NCI-H2107 (cell line): ENCODE measurements around the gene OLFML2A.
"Not testable (repeated sequence)": the region's sequence is repeated elsewhere in the genome, so short reads cannot be mapped to it uniquely, and the experiment has no call there.

Experiments used
- DNase-seq: peaks from one replicate; lab custom pipeline; 2025; lab: John Stamatoyannopoulos, UW

The OLFML2A gene

GRCh38 chr9:124776954-124777648 is at the start of gene OLFML2A:
Gene OLFML2A (plus strand): TSS chr9:124777133. CDS start chr9:124777271, 138 bp downstream.
- DNase-seq = no peak

DNA sequence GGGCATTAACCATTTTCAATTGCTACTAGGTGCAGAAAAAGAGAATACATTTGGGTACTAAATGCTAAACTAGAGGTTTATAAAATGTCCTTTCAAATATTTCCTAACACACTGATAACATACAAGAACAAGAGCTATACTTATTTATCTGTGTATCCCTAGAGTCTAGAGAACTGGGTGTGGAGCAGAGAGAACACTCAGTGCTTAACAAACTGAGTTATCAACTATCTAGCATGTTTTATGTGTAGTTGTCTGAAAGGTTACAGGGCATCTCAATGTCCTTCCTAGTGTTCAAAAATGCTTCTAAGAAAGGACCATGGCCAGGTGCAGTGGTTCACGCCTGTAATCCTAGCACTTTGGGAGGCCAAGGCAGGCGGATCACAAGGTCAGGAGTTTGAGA is 46.2 kb upstream of the OLFML2A start:
- DNase-seq = no peak

DNA sequence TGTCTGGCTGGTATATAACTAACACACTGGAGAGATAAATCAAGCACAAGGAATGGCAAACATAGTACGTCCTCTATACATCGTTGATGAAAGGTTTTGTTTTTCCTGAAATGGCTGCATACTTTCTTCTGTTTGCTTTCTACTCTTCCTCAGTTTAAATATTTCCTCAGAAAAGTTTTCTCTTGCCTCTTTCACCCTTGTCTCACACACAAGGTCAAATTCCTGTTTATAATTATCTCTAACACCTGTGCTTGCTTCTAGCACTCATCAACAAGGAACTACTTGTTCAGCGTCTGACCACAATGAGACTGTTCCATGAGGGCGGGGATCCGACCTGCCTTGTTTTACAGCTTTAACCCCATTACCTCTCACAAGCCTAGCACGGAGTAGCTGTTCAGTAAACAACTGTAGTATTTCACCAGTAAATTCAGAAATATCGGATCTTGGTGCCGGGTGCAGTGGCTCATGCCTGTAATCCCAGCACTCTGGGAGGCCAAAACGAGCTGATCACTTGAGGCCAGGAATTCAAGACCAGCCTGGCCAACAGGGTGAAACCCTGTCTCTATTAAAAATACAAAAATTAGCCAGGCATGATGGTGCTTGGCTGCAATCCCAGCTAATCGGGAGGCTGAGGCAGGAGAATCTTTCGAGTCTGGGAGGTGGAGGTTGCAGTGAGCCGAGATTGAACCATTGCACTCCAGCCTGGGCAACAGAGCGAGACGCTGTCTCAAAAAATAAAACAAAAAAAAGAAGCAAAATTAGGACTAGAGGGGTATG is 42.8 kb upstream of the OLFML2A start:
- DNase-seq = peak; percentile 9

GRCh38 chr9:124734741-124735083 is 42.2 kb upstream of the OLFML2A start:
- DNase-seq = not testable (repeated sequence)

- DNase-seq = no peak
These were observed 41.8 kb upstream of the OLFML2A start for GRCh38 chr9:124735121-124735520.

DNA sequence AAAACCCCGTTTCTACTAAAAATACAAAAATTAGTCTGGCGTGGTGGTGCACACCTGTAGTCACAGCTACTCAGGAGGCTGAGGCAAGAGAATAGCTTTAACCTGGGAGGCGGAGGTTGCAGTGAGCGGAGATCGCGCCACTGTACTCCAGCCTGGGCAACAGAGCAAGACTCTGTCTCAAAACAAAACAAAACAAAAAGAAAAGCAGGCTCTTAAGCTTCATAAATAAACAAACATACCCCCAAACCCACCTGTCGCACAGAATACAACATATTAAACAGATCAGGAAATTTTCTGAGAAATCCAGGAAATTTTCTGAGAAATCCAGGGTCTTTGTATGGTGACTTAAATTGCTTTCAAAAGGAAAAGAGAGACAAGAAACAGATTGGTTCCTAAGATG is 38.9 kb upstream of the OLFML2A start:
- not testable (repeated sequence) for DNase-seq

GRCh38 chr9:124739360-124739759 is 37.6 kb upstream of the OLFML2A start:
- no peak for DNase-seq

DNA sequence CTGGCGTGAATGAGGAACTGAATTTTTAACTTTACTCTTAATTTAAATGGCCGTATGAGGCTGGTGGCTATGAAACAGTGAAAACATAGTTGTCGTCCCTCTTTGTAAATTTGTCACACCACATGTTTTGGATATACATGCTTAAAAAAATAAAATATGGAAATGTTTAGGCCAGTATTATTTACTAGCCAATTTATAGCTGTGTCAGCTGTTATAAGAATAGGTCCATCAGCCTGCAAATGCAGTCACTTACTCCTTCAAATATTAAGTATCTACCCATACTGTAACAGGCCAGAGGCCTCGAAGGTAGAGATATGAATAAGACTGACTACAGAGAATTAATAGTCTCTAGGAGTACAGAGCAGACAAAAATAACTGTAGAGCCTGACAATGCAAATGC is 35.8 kb upstream of the OLFML2A start:
- no peak for DNase-seq

DNA sequence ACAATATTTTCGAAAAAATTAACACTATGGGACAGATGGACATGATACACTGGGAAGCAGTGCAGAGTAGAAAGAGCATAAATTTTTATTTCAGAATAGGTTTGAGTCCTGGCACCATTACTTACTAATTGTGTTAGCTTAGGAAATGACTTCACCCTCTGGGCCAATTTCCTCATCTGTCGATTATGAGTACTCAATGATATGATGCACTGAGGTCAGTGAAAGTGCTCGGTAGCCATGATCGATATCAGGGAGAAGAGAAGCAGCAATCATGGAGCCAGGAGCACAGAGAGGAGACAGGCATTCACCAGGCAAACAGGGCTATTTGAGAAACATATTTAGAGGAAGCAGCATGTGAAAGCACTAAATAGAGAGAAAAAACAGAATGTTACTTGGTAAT is 35.3 kb upstream of the OLFML2A start:
- no peak for DNase-seq

- peak; percentile 13 for DNase-seq
These were observed 34.0 kb upstream of the OLFML2A start for GRCh38 chr9:124742940-124743339.

- DNase-seq = no peak
These were observed 33.1 kb upstream of the OLFML2A start for GRCh38 chr9:124743686-124744348.

GRCh38 chr9:124747065-124747464 is 29.9 kb upstream of the OLFML2A start:
- no peak for DNase-seq

DNA sequence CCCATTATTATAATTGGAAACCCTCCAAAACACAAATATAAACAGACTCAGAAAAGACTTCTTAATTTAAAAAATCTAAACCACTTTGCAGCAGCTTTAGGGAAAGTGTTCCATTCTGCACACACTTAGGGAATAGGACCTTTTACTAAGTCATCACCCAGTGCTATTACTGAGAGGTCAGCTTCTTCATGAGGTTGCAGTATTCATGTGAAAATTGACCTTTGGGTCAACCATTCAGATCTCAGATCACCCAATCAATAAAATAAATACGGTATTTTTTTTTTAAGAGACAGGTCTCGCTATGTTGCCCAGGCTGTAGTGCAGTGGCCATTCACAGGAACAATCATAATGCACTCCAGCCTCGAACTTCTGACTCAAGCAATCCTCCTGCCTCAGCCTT is 27.6 kb upstream of the OLFML2A start:
- DNase-seq = no peak

DNA sequence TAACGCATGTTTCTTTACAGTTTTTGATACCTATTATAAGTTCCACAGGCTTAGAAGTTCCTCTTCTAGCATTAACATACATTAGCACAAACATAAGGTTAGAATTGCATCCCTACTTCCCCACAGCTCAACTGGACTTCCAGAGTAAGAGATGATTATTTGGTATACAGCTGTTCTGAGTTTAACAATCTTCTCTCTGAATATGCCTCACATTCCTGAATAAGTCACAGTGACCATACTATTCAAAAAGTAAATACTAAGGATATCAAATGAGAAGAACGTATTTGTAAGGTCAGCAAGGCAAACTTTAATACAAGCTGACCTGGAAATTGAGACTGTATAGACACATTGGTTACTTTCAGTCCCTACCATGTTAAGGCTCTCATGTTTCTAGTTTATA is 27.2 kb upstream of the OLFML2A start:
- DNase-seq = no peak

DNA sequence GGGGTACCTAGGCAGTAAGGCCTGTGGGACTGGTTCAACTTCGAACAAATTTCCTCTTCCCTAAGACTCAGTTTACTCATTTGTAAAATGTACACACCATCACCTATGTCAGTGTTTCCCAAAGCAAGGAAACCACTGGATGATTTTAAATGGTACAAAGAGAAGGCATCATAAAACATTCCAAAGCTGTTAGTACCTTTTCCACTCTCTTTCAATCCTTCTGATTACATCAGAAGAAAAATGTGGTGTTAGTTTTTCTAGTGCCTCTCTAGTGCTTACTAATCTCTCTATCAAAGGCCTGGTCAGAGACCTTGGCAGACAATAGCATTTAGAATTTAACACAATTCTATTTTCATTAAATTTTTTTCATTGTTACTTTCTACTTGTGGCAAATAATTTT is 24.0 kb upstream of the OLFML2A start:
- no peak for DNase-seq

DNA sequence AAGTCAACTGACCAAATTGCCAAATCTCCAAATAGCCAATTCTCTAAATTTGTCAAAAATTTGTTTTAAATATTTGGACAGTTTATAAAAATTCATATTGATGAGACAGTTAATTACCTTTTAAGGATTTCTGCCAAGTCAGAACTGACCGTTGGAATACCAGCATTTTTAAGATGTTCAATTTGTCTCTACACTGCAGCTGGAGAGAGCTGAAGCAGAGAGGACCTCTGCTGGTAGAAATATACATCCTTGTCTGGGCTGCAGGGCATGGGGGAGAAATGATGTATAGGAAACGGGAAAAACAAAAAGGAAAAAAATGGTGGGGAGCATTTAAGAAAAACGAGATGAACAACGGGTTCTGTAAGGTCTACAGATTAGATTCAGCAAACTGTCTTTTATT is 22.6 kb upstream of the OLFML2A start:
- DNase-seq = no peak

DNA sequence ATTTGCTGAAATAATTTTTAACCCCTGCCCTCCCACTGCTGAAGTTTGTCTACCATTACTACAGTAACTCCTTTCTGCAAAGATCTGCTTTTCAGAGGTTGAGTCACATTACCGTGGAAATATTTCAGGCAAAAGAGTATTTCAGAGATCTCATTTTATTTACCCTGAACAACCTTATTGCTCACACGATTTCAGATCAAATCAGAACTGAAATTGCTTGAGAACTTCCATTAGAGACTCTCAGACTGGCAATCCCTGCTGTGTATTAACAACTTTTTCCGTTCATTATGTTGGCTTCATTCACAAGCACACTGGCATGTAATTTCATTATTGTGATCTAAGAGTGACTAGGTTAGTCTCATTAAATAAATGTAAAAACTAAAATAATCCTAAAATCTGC is 21.9 kb upstream of the OLFML2A start:
- no peak for DNase-seq

DNA sequence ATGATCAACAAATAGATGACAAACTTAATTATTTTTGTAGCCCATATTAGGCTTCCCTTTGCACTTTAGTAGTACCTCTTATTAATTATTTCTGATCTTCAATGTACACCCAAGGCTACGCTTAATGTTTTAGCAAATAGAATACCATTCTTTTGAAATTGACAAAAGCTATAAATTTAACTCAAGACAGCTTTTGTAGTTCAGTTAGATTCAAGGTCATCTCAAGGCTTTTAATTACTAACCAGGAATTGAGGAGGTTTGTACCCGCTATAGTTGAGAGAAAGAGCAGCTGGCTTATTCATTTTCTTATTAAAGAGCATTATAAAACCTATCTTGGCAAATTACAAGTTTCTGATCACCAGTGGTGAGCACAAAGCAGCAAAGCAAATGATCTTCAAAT is 20.9 kb upstream of the OLFML2A start:
- DNase-seq = no peak

DNA sequence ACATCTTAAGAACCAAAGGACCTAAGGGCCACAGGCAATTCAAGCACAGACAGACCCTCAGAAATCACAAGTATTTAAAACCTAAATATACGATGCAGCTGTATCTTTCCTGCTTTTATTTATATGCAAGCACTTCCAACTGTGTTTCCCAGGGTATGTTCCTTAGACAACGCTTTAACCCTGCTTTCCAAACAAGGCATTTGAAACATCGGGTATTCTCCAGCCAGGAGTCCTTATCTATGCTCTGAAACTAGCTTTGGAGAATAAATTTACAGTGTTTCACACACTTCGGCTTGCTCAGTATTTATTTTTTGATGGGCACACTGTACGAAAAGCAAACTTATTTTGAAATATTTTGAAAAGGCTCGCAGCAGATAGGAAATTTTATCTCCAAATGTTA is 19.3 kb upstream of the OLFML2A start:
- DNase-seq = no peak

DNA sequence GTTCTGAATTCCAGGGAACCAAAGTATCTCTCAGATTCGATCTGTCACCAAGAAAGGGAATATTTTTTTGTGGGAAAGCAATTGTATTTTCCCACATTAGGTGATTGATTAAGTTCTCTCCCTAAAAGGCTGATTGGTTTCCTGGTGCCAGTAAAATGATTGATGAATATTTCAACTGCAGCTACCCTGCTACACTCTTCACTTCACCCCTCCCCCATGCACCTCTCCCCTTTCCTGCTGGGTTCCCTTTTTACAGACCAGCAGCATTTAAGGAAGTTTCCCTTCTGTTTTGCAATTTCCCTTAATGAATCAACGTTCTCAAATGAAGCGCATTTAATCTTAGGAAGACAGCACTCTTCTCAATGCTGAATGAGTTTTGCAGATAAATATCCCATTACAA is 18.9 kb upstream of the OLFML2A start:
- DNase-seq = no peak

DNA sequence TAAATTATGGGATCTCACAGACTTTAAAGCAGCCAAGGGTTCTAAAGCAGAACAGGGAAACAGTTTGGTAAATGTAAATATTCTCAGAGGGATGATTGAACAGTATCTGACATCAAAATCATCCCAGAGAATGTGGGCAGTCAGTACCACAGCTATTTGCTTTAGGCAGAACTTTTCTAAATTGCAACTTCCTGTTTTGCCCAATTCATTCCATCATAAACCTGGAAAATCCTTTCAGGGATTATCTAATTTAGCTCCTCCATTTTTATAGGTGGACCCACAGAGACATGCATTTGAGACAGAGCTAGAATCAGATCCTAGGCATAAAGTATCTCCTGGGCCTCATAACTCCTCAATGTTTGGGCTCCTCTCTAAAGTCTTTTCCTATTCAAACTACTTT is 18.2 kb upstream of the OLFML2A start:
- no peak for DNase-seq

GRCh38 chr9:124759327-124759726 is 17.6 kb upstream of the OLFML2A start:
- DNase-seq = no peak

DNA sequence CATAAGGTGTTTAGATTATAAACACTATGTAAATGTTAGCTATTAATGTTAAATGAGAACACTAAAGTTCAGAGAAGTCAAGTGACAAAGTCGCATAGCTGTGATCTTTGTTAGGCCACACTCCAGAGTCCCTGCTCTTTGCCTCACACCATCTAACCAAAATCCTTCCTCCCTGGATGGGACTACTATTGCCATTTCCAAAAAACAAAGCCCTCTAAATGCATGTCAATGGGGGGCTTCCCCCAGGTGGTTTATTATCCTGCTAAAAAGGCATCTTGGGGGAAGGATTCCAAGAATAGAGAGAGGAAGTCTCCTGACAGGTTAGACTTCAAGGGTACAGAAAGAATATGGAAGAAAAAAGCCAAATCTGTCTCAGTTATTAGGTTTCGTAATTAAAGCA is 16.2 kb upstream of the OLFML2A start:
- no peak for DNase-seq
